K562 (cell line): ENCODE data around the gene NECAB3. TPM values are rescaled to one million over a fixed set of nuclear protein-coding genes. Genes with fewer than 3 reads are reported as not detected.

ENCODE experiments used
- CTCFL ChIP-seq: IDR thresholded peaks from 2 replicates; pipeline ENCODE4 v1.6.1; 2011; ENCODE audit warnings: borderline replicate concordance, low read depth, mild to moderate bottlenecking, moderate library complexity, low read length; ENCODE audit not compliant: insufficient read depth, poor library complexity, severe bottlenecking
- FIP1L1 ChIP-seq: fragments of 200-400 bp; formaldehyde crosslinking; IDR thresholded peaks from 2 replicates; pipeline ENCODE4 v1.6.1; 2018; ENCODE audit warnings: mild to moderate bottlenecking, low read depth, low read length; ENCODE audit not compliant: poor library complexity, severe bottlenecking
- GABPB1 ChIP-seq: sonication (generic); formaldehyde crosslinking; IDR thresholded peaks from 2 replicates; pipeline ENCODE4 v1.8.0; 2022; ENCODE audit warnings: mild to moderate bottlenecking, missing genetic modification reagents
- KAT7 ChIP-seq: sonication (generic); formaldehyde crosslinking; IDR thresholded peaks from 2 replicates; pipeline ENCODE4 v1.8.0; 2022; ENCODE audit warnings: missing genetic modification reagents, mild to moderate bottlenecking, borderline replicate concordance
- RAD51 ChIP-seq: fragments of 450-650 bp; IDR thresholded peaks from 2 replicates; pipeline ENCODE4 v1.7.1; 2016; ENCODE audit warnings: low read depth, mild to moderate bottlenecking, borderline replicate concordance
- RBFOX2 ChIP-seq: fragments of 200-400 bp; formaldehyde crosslinking; IDR thresholded peaks from 2 replicates; pipeline ENCODE4 v1.6.1; 2017; ENCODE audit warnings: low read depth, mild to moderate bottlenecking, low read length, moderate library complexity
- TGIF2 ChIP-seq: sonication (generic); formaldehyde crosslinking; IDR thresholded peaks from 2 replicates; pipeline ENCODE4 v1.8.1; 2022; ENCODE audit warnings: mild to moderate bottlenecking, missing genetic modification reagents, moderate library complexity
- ZKSCAN1 ChIP-seq: fragments of 150-350 bp; IDR thresholded peaks from 2 replicates; pipeline ENCODE4 v1.6.1; 2016; ENCODE audit warnings: low read depth, low read length
- ZNF695 ChIP-seq: fragments of 450-650 bp; formaldehyde crosslinking; IDR thresholded peaks from 2 replicates; pipeline ENCODE4 v1.4.0; 2020; ENCODE audit warnings: mild to moderate bottlenecking, moderate library complexity
- polyA plus RNA-seq, 8 experiments: library from polyadenylated mRNA; depleted of rRNA in 4 of 8; stranded (reverse) in 5 of 8; unstranded in 3 of 8; fragments of >200 nt; fragmentation: Nextera tagmentation in 2 of 8; fragmentation: Illumina TruSeq in 1 of 8; extraction: Ambion mirVana in 2 of 8; extraction: Trizol in 1 of 8; gene quantifications; 2 replicates each; pipeline versions ENCODE4 v1.2.1 to v1.2.3, GENCODE V29; 2011 to 2014; ENCODE audit warnings: inconsistent platforms in 1 of 8, missing spikeins in 1 of 8
- total RNA-seq, 7 experiments: library from RNA; depleted of rRNA in 6 of 7; stranded (reverse); fragments of >200 nt in 6 of 7; fragmentation: Illumina TruSeq in 2 of 7; extraction: Trizol in 2 of 7; gene quantifications; 2 replicates each; pipeline versions ENCODE4 v1.2.1 to v1.2.3, GENCODE V29; 2011 to 2021; ENCODE audit warnings: low replicate concordance in 1 of 7

NECAB3 gene
- total and polyA plus RNA-seq, 9 of the 15 experiments (the other 6 are each of a cell fraction or from before 2014, with no cell fraction given): 0.94 to 63.3 (median 31.5) TPM

DNA sequence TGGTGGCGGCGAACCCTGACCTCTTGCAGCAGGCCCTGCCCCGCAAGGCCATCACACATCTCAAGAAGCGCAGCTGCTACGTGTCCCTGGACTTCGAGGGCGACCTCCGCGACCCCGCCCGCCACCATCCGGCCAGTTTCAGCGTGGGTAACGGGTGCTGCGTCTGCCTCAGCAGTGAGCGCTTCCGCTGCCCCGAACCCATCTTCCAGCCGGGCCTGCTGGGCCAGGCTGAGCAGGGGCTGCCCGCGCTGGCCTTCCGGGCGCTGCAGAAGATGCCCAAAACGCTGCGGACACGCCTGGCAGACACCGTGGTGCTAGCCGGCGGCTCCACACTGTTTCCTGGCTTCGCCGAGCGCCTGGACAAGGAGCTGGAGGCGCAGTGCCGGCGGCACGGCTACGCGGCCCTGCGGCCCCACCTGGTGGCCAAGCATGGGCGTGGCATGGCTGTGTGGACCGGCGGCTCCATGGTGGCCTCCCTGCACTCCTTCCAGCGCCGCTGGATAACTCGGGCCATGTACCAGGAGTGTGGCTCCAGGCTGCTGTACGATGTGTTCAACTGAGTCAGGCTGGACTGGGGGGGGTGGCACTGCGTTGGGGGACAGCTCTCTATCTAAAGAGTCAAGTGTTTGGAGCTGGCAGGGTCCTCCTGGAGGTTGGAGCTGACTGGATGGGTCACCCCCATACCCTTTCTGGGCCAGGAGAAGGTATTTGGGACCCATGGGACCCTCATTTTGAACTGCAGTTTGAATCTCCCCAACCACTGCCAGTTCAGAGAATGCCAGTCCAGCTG lies 6.4 kb downstream of the NECAB3 start (continued):
- peak; percentile 28 for TF ChIP-seq CTCFL
- TF ChIP-seq ZKSCAN1: peak; percentile 96
- peak; percentile 14; the same call in 1 of the 2 replicates for TF ChIP-seq RAD51
- peak; percentile 51 for TF ChIP-seq RBFOX2
- 0 out of 2 replicates have a peak, but pooled peaks have one; percentile 30 for TF ChIP-seq KAT7
- TF ChIP-seq GABPB1 (CRISPR knock-in tag): 0 out of 2 replicates have a peak, but pooled peaks have one; percentile 18
- no peak for TF ChIP-seq ZNF695 (CRISPR knock-in tag)
- TF ChIP-seq FIP1L1: peak; percentile 25
- 0 out of 2 replicates have a peak, but pooled peaks have one; percentile 43 for TF ChIP-seq TGIF2 (CRISPR knock-in tag)
